Left lung (tissue), 10 donors: ENCODE measurements around the gene EEF1G. TPM values are rescaled to one million over a fixed set of nuclear protein-coding genes. Genes with fewer than 3 reads are reported as not detected.

Source experiments
- ATAC-seq: fragments of 200-7000 bp; cut with Tn5 transposase; one replicate; pipeline ENCODE4 v1.9.1; 2020; ENCODE audit warnings: moderate library complexity
- DNase-seq, 4 donors: peaks; one replicate each; pipeline ENCODE4 v3.0.0-alpha.2; 2013 to 2020
- H3K27ac ChIP-seq, 2 donors: fragments of 200-600 bp; sonication (generic) in 1 of 2; one replicate each; pipeline versions ENCODE4 v1.5.0 to v1.8.0; 2020 to 2021
- H3K27me3 ChIP-seq, 2 donors: fragments of 200-600 bp; sonication (generic) in 1 of 2; one replicate each; pipeline versions ENCODE4 v1.5.0 to v1.8.0; 2020 to 2021
- H3K36me3 ChIP-seq, 2 donors: fragments of 200-600 bp; sonication (generic) in 1 of 2; one replicate each; pipeline versions ENCODE4 v1.5.0 to v1.8.0; 2020 to 2021
- H3K4me1 ChIP-seq, 2 donors: fragments of 200-600 bp; one replicate each; pipeline ENCODE4 v1.8.0; 2021
- H3K4me3 ChIP-seq, 2 donors: fragments of 200-600 bp; sonication (generic) in 1 of 2; one replicate each; pipeline versions ENCODE4 v1.5.0 to v1.8.0; 2020 to 2021; ENCODE audit warnings: mild to moderate bottlenecking in 1 of 2
- H3K9me3 ChIP-seq, 2 donors: fragments of 200-600 bp; sonication (generic) in 1 of 2; one replicate each; pipeline versions ENCODE4 v1.5.0 to v1.8.0; 2020 to 2021
- CTCF ChIP-seq, 2 donors: fragments of 200-600 bp; sonication (generic) in 1 of 2; IDR thresholded peaks; one replicate each; pipeline versions ENCODE4 v1.5.0 to v1.8.0; 2021; ENCODE audit warnings: antibody characterized with exemption in 2 of 2
- intact Hi-C, 2 donors: fragments of 100-400 bp; cut with DNase I; formaldehyde crosslinking; loops; one replicate each; pipeline versions ENCODE4 v1.11.2 to v1.14.2; 2022
- polyA plus RNA-seq, 6 donors: library from polyadenylated mRNA; unstranded; fragments of 120-200 nt; gene quantifications; one replicate each; pipeline ENCODE4 v1.2.1, GENCODE V29; 2013; ENCODE audit not compliant: insufficient read length in 6 of 6
- total RNA-seq, 2 donors: library from RNA; stranded (reverse); fragmentation: NEBNext Ultra II Directional; extraction: Animal tissue kit (Norgen Biotek cat#: 25700); gene quantifications; one replicate each; pipeline ENCODE4 v1.2.1, GENCODE V29; 2021
- donor health status: DM: no; HTN: yes; CAD: no.
- donor health status: DM: no; HTN: no; CAD: no.

EEF1G gene
- total and polyA plus RNA-seq, 8 donors = 973 to 2,492 (median 2,240) TPM

GRCh38 chr11:62546244-62546928 lies 27.3 kb downstream of the EEF1G start, which contains the start of gene AHNAK:
AHNAK (minus strand) TSS chr11:62546806; CDS start chr11:62536098, 10,708 bp downstream.
- no peak for TF ChIP-seq CTCF (IDR thresholded peaks at IDR 0.05)
- intact Hi-C loops = no loop called here
- Histone ChIP-seq H3K4me1 (peaks cover 49 to 78% of the 10 kb centered on the region in 2 donors), H3K9me3 (no peaks in the 10 kb centered on the region), H3K27ac (peak within 1 kb of the TSS; percentile 94 to 96), H3K27me3 (peaks cover 0 to 44% of the 10 kb centered on the region in 2 donors), H3K4me3 (peak within 1 kb of the TSS; percentile 83 to 95), H3K36me3 (no peaks in the 10 kb centered on the region)
- peak; percentile 72 for ATAC-seq
- DNase-seq = peak in 3 of 4 donors; percentile 84 to 94 (median 87)

- Histone ChIP-seq H3K4me3 (peak overlapping the region; percentile 83 to 95), H3K9me3 (no peaks in the 10 kb centered on the region), H3K27ac (peak overlapping the region; percentile 94 to 96), H3K36me3 (no peaks in the 10 kb centered on the region), H3K27me3 (peaks cover 0 to 44% of the 10 kb centered on the region in 2 donors), H3K4me1 (peaks cover 54 to 78% of the 10 kb centered on the region in 2 donors)
- intact Hi-C loops = no loop called here
- no peak for TF ChIP-seq CTCF (IDR thresholded peaks at IDR 0.05)
- ATAC-seq (peak; percentile 59), DNase-seq (peak; percentile 93 to 96 (median 94))
Measured at GRCh38 chr11:62545437-62546243, 28.1 kb downstream of the EEF1G start.

GRCh38 chr11:62544581-62545436 lies 28.9 kb downstream of the EEF1G start:
- H3K4me3 ChIP-seq = peak overlapping the region; percentile 83 to 95
- peaks cover 61 to 81% of the 10 kb centered on the region in 2 donors for H3K4me1 ChIP-seq
- peak in 1 of 4 donors; percentile 44 for DNase-seq
- intact Hi-C loops = loop anchor here in 1 of 2 donors (5.0 kb wide), 1 partner anchor 123 kb away; no protein-coding TSS in a partner anchor
- H3K27ac ChIP-seq = peak overlapping the region; percentile 94 to 96
- TF ChIP-seq CTCF (IDR thresholded peaks at IDR 0.05) = no peak
- peak; percentile 10 for ATAC-seq
- H3K36me3 ChIP-seq = no peaks in the 10 kb centered on the region
- H3K9me3 ChIP-seq = no peaks in the 10 kb centered on the region
- H3K27me3 ChIP-seq = peaks cover 0 to 44% of the 10 kb centered on the region in 2 donors

- Histone ChIP-seq H3K36me3 (no peaks in the 10 kb centered on the region), H3K27ac (peak overlapping the region; percentile 94 to 96), H3K4me1 (peaks cover 64 to 81% of the 10 kb centered on the region in 2 donors), H3K9me3 (no peaks in the 10 kb centered on the region), H3K27me3 (peaks cover 0 to 44% of the 10 kb centered on the region in 2 donors), H3K4me3 (peak overlapping the region; percentile 83 to 95)
- TF ChIP-seq CTCF (IDR thresholded peaks at IDR 0.05) = no peak
- no peak for ATAC-seq
- no peak for DNase-seq
- intact Hi-C loops = loop anchor here in 1 of 2 donors (5.0 kb wide), 1 partner anchor 122 kb away; no protein-coding TSS in a partner anchor
Measured at GRCh38 chr11:62543680-62544444, 29.8 kb downstream of the EEF1G start.
